SJSA1 (cell line): ENCODE results near the gene FOXM1. TPM values are rescaled to one million over a fixed set of nuclear protein-coding genes. Genes with fewer than 3 reads are reported as not detected.

Experiments
- DNase-seq, 2 experiments: peaks; one replicate each; pipeline ENCODE4 v3.0.0-alpha.2; 2015 to 2020; ENCODE audit warnings: low spot score in 2 of 2, low read depth in 1 of 2
- H3K27ac ChIP-seq: fragments of 250-450 bp; sonication (Bioruptor Pico); 2 replicates; pipeline ENCODE4 v1.5.1; 2020; ENCODE audit warnings: mild to moderate bottlenecking, moderate library complexity
- H3K27me3 ChIP-seq: fragments of 250-450 bp; sonication (Bioruptor Pico); replicated peaks from 2 replicates; pipeline ENCODE4 v1.5.1; 2020; ENCODE audit warnings: mild to moderate bottlenecking, moderate library complexity
- H3K36me3 ChIP-seq: fragments of 250-450 bp; sonication (Bioruptor Pico); 2 replicates; pipeline ENCODE4 v1.5.1; 2020; ENCODE audit warnings: mild to moderate bottlenecking
- H3K4me1 ChIP-seq: fragments of 250-450 bp; sonication (Bioruptor Pico); replicated peaks from 2 replicates; pipeline ENCODE4 v1.6.1; 2021; ENCODE audit warnings: mild to moderate bottlenecking
- H3K4me3 ChIP-seq: fragments of 250-450 bp; sonication (Bioruptor Pico); 2 replicates; pipeline ENCODE4 v1.5.1; 2020; ENCODE audit warnings: mild to moderate bottlenecking
- H3K9me3 ChIP-seq: fragments of 250-450 bp; sonication (Bioruptor Pico); replicated peaks from 2 replicates; pipeline ENCODE4 v1.5.1; 2020; ENCODE audit warnings: mild to moderate bottlenecking
- total RNA-seq: library from RNA; depleted of rRNA; stranded (reverse); fragments of >200 nt; shearing (Covaris generic); gene quantifications from 2 replicates; pipeline ENCODE4 v1.2.3, GENCODE V29; 2014; rRNA removed

FOXM1 gene
- total RNA-seq, 1 experiment from 2014 or later, result 66.4 TPM

DNA sequence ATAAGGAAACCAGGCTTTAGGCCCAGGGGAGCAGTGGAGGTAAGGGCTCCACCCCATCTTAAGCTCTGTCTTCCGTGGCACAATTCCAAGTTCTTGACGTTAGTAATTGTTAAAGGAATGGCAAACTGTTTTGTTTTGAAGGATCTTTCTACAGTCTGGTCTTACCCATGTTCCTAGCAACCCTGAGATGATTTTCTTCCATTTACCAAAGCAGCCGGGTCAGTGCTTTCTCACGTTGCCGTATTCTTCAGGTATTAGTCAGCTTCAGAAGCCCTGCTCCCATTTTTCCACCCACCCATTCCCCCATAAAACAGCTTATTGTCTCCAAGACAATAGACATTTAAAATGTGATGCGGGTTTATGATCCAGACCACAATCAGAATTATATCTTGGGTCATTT, 52.4 kb downstream of the FOXM1 start:
- peaks cover 10% of the 10 kb centered on the region for H3K4me1 ChIP-seq
- DNase-seq, result no peak
- no peaks in the 10 kb centered on the region for H3K27me3 ChIP-seq
- no peaks in the 10 kb centered on the region for H3K9me3 ChIP-seq
- H3K4me3 ChIP-seq, result no peak overlapping the region
- peak overlapping the region; percentile 17; the same call in 1 of the 2 replicates for H3K27ac ChIP-seq
- H3K36me3 ChIP-seq, result peaks cover 88% of the 10 kb centered on the region

DNA sequence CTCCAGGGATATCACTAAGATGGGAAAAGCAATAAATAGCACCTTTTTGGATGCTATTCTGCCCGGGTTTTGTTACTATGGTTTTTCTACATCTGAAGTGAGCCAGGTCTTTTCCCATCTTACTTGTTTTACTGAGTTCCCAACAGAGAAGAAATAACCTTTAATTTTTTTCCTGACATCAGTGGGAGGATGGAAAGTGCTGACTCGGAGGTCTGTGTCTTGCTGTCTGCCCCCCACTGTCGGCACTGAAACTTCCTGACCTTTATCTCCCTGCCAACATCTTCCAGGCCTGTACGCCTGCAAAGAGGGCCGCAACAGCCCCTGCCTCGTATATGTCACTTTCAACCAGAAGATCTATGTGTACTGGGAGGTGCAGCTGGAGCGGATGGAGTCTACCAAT, 53.5 kb downstream of the FOXM1 start:
- Histone ChIP-seq H3K27me3 (no peaks in the 10 kb centered on the region), H3K36me3 (peaks cover 86% of the 10 kb centered on the region), H3K4me1 (peaks cover 10% of the 10 kb centered on the region)

DNA sequence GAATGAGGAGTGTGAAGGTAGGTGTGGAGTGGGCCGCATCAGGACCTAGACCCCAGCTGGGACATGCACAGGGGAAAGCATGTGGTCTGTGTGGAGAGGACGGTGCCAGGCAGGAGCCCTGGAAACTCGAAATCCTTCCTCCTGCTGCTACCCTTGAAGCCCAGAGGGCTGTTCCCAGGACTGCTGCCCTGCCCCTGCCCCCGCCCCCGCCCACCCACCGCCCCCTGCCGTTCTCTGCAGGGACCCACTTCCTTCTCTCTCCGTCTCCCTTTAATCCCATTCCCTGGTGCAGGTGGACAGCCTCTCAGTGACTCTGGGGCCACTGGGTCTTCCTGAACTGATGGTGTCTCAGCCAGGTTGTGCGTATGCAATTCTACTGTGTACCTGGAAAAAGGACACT, 56.5 kb downstream of the FOXM1 start:
- no peak overlapping the region for H3K27ac ChIP-seq
- H3K9me3 ChIP-seq, result no peaks in the 10 kb centered on the region
- peaks cover 75% of the 10 kb centered on the region for H3K36me3 ChIP-seq
- DNase-seq, result no peak
- H3K27me3 ChIP-seq, result no peaks in the 10 kb centered on the region
- H3K4me3 ChIP-seq, result no peak overlapping the region
- H3K4me1 ChIP-seq, result peaks cover 10% of the 10 kb centered on the region

More for the DNA sequence above, 53.5 kb downstream of the FOXM1 start:
- Histone ChIP-seq H3K9me3 (no peaks in the 10 kb centered on the region), H3K27ac (no peak overlapping the region), H3K4me3 (no peak overlapping the region)
- DNase-seq, result no peak

DNA sequence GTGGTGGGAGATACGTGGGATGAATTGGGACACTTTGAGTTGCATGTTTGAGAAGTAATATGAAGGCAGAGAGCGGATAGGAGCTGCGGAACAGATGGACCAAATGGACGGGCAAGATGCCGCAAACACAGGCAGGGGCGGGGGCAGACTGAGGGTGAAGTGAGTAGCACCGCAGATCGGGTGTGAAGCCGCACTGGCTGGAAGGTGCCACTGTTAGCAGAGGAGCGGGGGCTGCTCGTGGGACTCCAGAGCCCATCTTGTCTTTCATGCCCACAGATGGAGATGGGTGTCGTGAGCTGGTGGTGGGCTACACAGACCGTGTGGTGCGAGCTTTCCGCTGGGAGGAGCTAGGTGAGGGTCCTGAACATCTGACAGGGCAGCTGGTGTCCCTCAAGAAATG, 57.2 kb downstream of the FOXM1 start:
- Histone ChIP-seq H3K27ac (no peak overlapping the region), H3K27me3 (no peaks in the 10 kb centered on the region), H3K9me3 (no peaks in the 10 kb centered on the region), H3K4me1 (peaks cover 8% of the 10 kb centered on the region), H3K4me3 (no peak overlapping the region), H3K36me3 (peaks cover 72% of the 10 kb centered on the region)
- no peak for DNase-seq

DNA sequence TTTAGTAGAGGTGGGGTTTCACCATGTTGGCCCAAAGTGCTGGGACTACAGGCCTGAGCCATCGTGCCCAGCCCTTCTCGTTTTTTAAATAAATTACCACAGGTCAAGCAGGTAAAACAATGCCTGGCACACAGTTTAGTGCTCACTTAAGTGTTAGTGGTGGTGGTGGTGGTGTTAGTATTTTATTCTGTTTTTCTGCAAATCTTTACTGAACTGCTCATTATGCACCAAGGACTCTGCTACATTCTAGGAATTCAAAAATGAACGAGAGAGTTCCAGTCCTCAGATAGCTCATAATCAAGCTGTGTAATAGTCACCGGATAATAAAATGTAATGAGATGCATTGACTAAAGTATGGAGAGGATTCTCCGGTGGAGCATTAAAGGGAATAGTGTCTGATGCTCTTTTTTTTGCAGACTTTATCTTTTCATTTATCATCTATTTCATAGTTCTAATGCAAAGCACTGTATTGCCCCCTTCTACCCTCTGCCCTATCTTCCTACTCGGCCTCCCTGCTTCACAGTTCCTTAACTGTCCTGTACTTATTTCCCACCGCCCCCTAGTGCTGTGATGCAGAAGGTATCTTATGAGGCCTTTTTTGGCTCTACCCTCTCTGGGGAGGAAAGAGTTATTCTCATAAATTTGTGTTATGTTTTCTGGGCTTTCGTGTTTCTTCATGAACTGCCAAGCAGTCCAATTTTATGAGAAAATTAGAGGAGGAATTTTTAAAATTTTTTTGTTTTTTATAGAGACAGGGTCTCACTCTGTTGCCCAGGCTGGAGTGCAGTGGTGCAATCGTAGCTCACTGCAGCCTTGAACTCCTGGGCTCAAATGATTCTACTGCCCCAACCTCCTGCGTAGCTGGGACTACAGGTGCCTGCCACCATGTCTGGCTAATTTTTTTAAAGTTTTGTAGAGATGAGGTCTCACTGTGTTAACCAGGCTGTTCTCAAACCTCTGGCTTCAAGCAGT, 63.5 kb downstream of the FOXM1 start:
- Histone ChIP-seq H3K4me3 (peak overlapping the region; percentile 69), H3K27ac (peak overlapping the region; percentile 81), H3K9me3 (no peaks in the 10 kb centered on the region), H3K27me3 (no peaks in the 10 kb centered on the region), H3K4me1 (0 out of 2 replicates have a peak, but pooled peaks cover 7% of the 10 kb centered on the region), H3K36me3 (peaks cover 26% of the 10 kb centered on the region)
- peak; percentile 61 to 71 for DNase-seq

DNA sequence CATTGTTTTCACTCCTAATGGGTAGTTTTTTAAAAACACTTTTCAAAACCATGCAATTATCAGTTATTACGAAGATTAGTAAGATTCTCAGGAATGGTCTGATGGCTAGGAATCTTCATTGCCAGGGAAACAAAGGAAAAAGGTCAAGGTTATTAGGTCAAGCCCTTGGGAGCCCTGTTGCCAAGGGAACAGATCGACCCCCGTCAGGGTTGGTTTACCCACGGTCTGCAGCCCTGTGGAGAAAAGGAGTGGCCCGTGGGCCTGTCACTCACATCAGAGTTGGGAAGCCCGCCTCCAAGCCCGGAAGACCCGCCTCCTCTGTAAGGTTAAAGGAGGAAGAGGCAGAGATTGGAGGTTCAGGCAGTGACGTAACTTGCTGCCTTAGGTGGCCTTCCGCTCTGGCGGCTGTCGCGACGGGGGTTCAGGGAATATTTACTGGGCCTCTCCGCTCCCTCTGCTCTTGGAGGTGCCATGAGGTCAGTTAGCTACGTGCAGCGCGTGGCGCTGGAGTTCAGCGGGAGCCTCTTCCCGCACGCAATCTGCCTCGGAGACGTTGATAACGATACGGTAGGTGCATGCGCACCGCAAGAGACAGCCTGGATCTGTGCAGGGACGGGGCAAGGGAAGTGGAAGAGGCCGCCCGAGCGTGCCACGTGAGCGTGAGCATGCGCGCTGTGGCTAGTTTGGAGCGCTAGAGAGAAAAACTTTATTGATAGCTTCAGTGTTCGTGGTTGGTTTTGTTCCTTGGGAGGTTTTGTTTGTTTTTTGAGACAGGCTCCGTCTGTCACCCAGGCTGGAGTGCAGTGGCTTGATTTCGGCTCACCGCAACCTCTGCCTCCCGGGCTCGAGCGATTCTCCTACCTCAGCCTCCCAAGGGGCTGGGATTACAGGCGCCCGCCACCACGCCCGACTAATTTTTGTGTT, 64.4 kb downstream of the FOXM1 start, which contains the start of gene ITFG2:
Gene ITFG2 (plus strand): TSS at position 379 of the 924 bp plus-strand sequence. CDS start 93 bp downstream, at position 472.
- Histone ChIP-seq H3K27me3 (no peaks in the 10 kb centered on the region), H3K4me1 (0 out of 2 replicates have a peak, but pooled peaks cover 7% of the 10 kb centered on the region), H3K36me3 (peaks cover 19% of the 10 kb centered on the region), H3K4me3 (peak within 1 kb of the TSS; percentile 69), H3K27ac (peak within 1 kb of the TSS; percentile 81), H3K9me3 (no peaks in the 10 kb centered on the region)
- DNase-seq, result peak; percentile 99 to 100

DNA sequence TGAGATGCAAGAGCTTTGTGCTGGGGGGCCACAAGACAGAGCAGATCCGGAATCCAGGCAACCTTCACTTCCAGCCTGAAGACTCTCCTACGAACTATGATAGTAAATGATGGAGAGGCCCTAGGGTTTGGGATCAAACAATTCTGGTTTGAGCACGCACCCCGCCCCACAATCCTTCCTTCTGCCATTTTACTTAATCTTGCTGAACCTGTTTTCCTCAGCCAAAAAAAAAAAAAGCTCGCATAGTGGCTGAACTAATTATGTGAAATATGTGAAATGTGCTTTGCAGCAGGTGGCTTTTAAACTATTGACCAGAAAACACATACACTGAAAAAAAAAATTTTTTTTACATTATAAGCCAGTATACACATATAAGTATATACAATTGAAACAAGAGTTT, 65.2 kb downstream of the FOXM1 start:
- Histone ChIP-seq H3K4me3 (peak overlapping the region; percentile 69), H3K9me3 (no peaks in the 10 kb centered on the region), H3K4me1 (0 out of 2 replicates have a peak, but pooled peaks cover 7% of the 10 kb centered on the region), H3K27ac (no peak overlapping the region; the same call in 1 of the 2 replicates), H3K36me3 (peaks cover 20% of the 10 kb centered on the region), H3K27me3 (no peaks in the 10 kb centered on the region)
- no peak for DNase-seq

Other genes starting within 250 kb of the FOXM1 start
- 81.8 and 91.1 TPM in 2 replicates for gene FKBP4, start 82.2 kb downstream of the FOXM1 start, total RNA-seq
- gene ITFG2, start 64.5 kb downstream of the FOXM1 start, total RNA-seq, result 19.7 and 22.7 TPM in 2 replicates
- 0.32 TPM in 1 of 2 replicates, not detected in the other for gene NRIP2, start 42.1 kb downstream of the FOXM1 start, total RNA-seq
- gene TEX52, start 20.1 kb downstream of the FOXM1 start, total RNA-seq, result not detected in 2 replicates
- 48.1 and 58.1 TPM in 2 replicates for gene RHNO1, start within 50 bp of the FOXM1 start, total RNA-seq
- gene TULP3, start 13.7 kb upstream of the FOXM1 start, total RNA-seq, result 26.8 and 39.7 TPM in 2 replicates
- gene TEAD4, start 82.2 kb upstream of the FOXM1 start, total RNA-seq, result 36.6 and 51.2 TPM in 2 replicates
- 21.5 and 23.0 TPM in 2 replicates for gene TSPAN9, start 200.2 kb upstream of the FOXM1 start, total RNA-seq